ENCODE measurements around the gene C18orf63.

The C18orf63 gene

GRCh38 chr18:74331404-74331803 lies 15.8 kb downstream of the C18orf63 start:
- no peaks in the 10 kb centered on the region for H3K9me3 ChIP-seq (ENCODE audit: control insufficient read depth, low read length)
- H3K4me3 ChIP-seq (ENCODE audit: low read length) = no peak overlapping the region
- peaks cover 28% of the 10 kb centered on the region for H3K4me1 ChIP-seq (ENCODE audit: control insufficient read depth, insufficient read depth, low read length)
- no peak overlapping the region for H3K9ac ChIP-seq (ENCODE audit: low read length)
- H3K27me3 ChIP-seq (replicated peaks; ENCODE audit: control insufficient read depth, insufficient read depth, low read length) = no peaks in the 10 kb centered on the region
- DNase-seq (ENCODE audit: low read depth) = peak; percentile 48
- H3K36me3 ChIP-seq (ENCODE audit: control insufficient read depth, insufficient read depth, low read length, severe bottlenecking) = no peaks in the 10 kb centered on the region

GRCh38 chr18:74333091-74333490 lies 17.5 kb downstream of the C18orf63 start:
- H3K4me3 ChIP-seq (ENCODE audit: low read length) = no peak overlapping the region
- peaks cover 44% of the 10 kb centered on the region for H3K4me1 ChIP-seq (ENCODE audit: control insufficient read depth, insufficient read depth, low read length)
- H3K9ac ChIP-seq (ENCODE audit: low read length) = peak overlapping the region; percentile 40

DNA sequence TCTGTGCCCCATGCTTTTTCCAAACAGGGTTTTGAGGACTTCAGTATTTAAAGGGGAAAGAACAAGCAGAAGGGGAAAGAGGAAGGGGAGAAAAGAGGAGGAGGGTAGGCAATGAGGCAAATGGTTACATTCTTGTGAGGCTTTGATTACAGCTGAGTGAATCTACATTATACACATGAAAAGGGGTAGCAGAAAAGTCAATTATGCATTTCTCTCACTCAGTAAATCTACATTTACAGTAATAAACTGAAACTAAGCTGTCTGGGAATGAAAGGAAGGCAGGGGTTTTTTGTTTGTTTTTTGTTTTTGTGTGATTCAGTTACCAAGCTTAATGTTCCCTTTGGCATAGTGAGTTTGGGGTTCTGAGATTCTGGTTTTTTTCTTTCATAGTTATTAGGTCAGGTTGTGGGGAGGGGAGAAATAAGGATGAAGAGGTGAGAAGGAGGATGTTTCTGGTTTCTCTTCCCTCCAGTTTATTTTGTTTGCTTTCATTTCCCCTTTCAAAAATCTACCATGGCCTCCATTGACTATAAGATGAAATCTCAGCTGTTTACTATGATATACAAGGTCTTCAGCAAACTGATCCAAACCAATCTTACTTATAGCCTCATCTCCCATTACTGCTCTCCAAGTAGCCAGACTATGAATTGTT lies 18.7 kb downstream of the C18orf63 start:
- Histone ChIP-seq H3K9me3 (ENCODE audit: control insufficient read depth, low read length) (no peaks in the 10 kb centered on the region), H3K4me3 (ENCODE audit: low read length) (no peak overlapping the region), H3K4me1 (ENCODE audit: control insufficient read depth, insufficient read depth, low read length) (peaks cover 50% of the 10 kb centered on the region), H3K9ac (ENCODE audit: low read length) (no peak overlapping the region), H3K36me3 (ENCODE audit: control insufficient read depth, insufficient read depth, low read length, severe bottlenecking) (no peaks in the 10 kb centered on the region), H3K27me3 (replicated peaks; ENCODE audit: control insufficient read depth, insufficient read depth, low read length) (no peaks in the 10 kb centered on the region)
- no peak for DNase-seq (ENCODE audit: low read depth)

More at GRCh38 chr18:74333091-74333490, 17.5 kb downstream of the C18orf63 start:
- Histone ChIP-seq H3K9me3 (ENCODE audit: control insufficient read depth, low read length) (no peaks in the 10 kb centered on the region), H3K27me3 (replicated peaks; ENCODE audit: control insufficient read depth, insufficient read depth, low read length) (no peaks in the 10 kb centered on the region), H3K36me3 (ENCODE audit: control insufficient read depth, insufficient read depth, low read length, severe bottlenecking) (no peaks in the 10 kb centered on the region)
- no peak for DNase-seq (ENCODE audit: low read depth)

GRCh38 chr18:74336656-74337055 lies 21.0 kb downstream of the C18orf63 start:
- no peaks in the 10 kb centered on the region for H3K36me3 ChIP-seq (ENCODE audit: control insufficient read depth, insufficient read depth, low read length, severe bottlenecking)
- H3K9me3 ChIP-seq (ENCODE audit: control insufficient read depth, low read length) = no peaks in the 10 kb centered on the region
- H3K4me1 ChIP-seq (ENCODE audit: control insufficient read depth, insufficient read depth, low read length) = peaks cover 50% of the 10 kb centered on the region
- H3K27me3 ChIP-seq (replicated peaks; ENCODE audit: control insufficient read depth, insufficient read depth, low read length) = no peaks in the 10 kb centered on the region
- no peak overlapping the region for H3K4me3 ChIP-seq (ENCODE audit: low read length)
- H3K9ac ChIP-seq (ENCODE audit: low read length) = no peak overlapping the region
- DNase-seq (ENCODE audit: low read depth) = no peak

- no peak overlapping the region for H3K9ac ChIP-seq (ENCODE audit: low read length)
- H3K36me3 ChIP-seq (ENCODE audit: control insufficient read depth, insufficient read depth, low read length, severe bottlenecking) = no peaks in the 10 kb centered on the region
- H3K9me3 ChIP-seq (ENCODE audit: control insufficient read depth, low read length) = no peaks in the 10 kb centered on the region
- H3K4me3 ChIP-seq (ENCODE audit: low read length) = no peak overlapping the region
- no peak for DNase-seq (ENCODE audit: low read depth)
- no peaks in the 10 kb centered on the region for H3K27me3 ChIP-seq (replicated peaks; ENCODE audit: control insufficient read depth, insufficient read depth, low read length)
- H3K4me1 ChIP-seq (ENCODE audit: control insufficient read depth, insufficient read depth, low read length) = peaks cover 50% of the 10 kb centered on the region
Observed at GRCh38 chr18:74337155-74337911, 21.7 kb downstream of the C18orf63 start.

- no peak for DNase-seq (ENCODE audit: low read depth)
- Histone ChIP-seq H3K9ac (ENCODE audit: low read length) (no peak overlapping the region), H3K27me3 (replicated peaks; ENCODE audit: control insufficient read depth, insufficient read depth, low read length) (no peaks in the 10 kb centered on the region), H3K36me3 (ENCODE audit: control insufficient read depth, insufficient read depth, low read length, severe bottlenecking) (no peaks in the 10 kb centered on the region), H3K9me3 (ENCODE audit: control insufficient read depth, low read length) (no peaks in the 10 kb centered on the region), H3K4me3 (ENCODE audit: low read length) (no peak overlapping the region), H3K4me1 (ENCODE audit: control insufficient read depth, insufficient read depth, low read length) (peaks cover 47% of the 10 kb centered on the region)
Observed at GRCh38 chr18:74337912-74338309, 22.3 kb downstream of the C18orf63 start.

DNA sequence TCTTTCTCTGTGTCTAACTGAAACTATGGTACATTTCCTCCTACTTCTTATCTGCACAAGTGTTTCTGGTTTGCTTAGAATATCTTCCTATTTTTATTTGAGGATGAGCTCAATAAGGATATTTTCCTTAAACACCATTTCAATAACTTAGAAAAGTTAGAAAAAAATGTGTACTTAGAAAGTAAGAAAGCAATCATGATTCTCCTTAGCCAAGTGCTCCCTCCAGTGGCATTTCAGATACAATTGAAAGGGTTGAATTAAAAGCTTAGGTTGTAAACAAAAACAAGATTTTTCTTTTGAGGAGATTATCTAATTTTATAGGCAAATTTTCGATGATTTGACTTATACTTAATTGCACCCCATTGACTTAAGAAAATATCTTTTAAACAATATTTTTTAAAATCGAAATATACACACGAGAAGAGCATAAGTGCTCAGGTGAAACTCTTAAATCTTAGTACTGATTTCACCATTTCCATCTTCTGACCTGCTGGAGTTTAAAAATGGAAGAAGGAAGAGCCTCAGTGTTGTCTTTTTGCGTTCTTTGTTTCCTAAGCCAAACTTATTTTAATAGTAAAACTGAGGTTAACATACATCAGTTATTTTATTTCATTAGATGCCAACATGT lies 26.9 kb downstream of the C18orf63 start:
- H3K27me3 ChIP-seq (replicated peaks; ENCODE audit: control insufficient read depth, insufficient read depth, low read length) = no peaks in the 10 kb centered on the region
- H3K4me3 ChIP-seq (ENCODE audit: low read length) = no peak overlapping the region
- H3K4me1 ChIP-seq (ENCODE audit: control insufficient read depth, insufficient read depth, low read length) = peaks cover 12% of the 10 kb centered on the region
- H3K9me3 ChIP-seq (ENCODE audit: control insufficient read depth, low read length) = no peaks in the 10 kb centered on the region
- no peaks in the 10 kb centered on the region for H3K36me3 ChIP-seq (ENCODE audit: control insufficient read depth, insufficient read depth, low read length, severe bottlenecking)
- no peak overlapping the region for H3K9ac ChIP-seq (ENCODE audit: low read length)
- peak; percentile 87 for DNase-seq (ENCODE audit: low read depth)

- H3K4me3 ChIP-seq (ENCODE audit: low read length) = no peak overlapping the region
Observed at GRCh38 chr18:74346206-74346605, 30.6 kb downstream of the C18orf63 start.

GRCh38 chr18:74348581-74348980 lies 32.9 kb downstream of the C18orf63 start:
- H3K4me1 ChIP-seq (ENCODE audit: control insufficient read depth, insufficient read depth, low read length) = no peaks in the 10 kb centered on the region
- no peak for DNase-seq (ENCODE audit: low read depth)
- no peaks in the 10 kb centered on the region for H3K36me3 ChIP-seq (ENCODE audit: control insufficient read depth, insufficient read depth, low read length, severe bottlenecking)
- no peak overlapping the region for H3K9ac ChIP-seq (ENCODE audit: low read length)
- no peaks in the 10 kb centered on the region for H3K9me3 ChIP-seq (ENCODE audit: control insufficient read depth, low read length)
- no peaks in the 10 kb centered on the region for H3K27me3 ChIP-seq (replicated peaks; ENCODE audit: control insufficient read depth, insufficient read depth, low read length)
- H3K4me3 ChIP-seq (ENCODE audit: low read length) = no peak overlapping the region

More at GRCh38 chr18:74346206-74346605, 30.6 kb downstream of the C18orf63 start:
- Histone ChIP-seq H3K9ac (ENCODE audit: low read length) (no peak overlapping the region), H3K9me3 (ENCODE audit: control insufficient read depth, low read length) (no peaks in the 10 kb centered on the region), H3K4me1 (ENCODE audit: control insufficient read depth, insufficient read depth, low read length) (no peaks in the 10 kb centered on the region), H3K36me3 (ENCODE audit: control insufficient read depth, insufficient read depth, low read length, severe bottlenecking) (no peaks in the 10 kb centered on the region), H3K27me3 (replicated peaks; ENCODE audit: control insufficient read depth, insufficient read depth, low read length) (no peaks in the 10 kb centered on the region)
- no peak for DNase-seq (ENCODE audit: low read depth)

DNA sequence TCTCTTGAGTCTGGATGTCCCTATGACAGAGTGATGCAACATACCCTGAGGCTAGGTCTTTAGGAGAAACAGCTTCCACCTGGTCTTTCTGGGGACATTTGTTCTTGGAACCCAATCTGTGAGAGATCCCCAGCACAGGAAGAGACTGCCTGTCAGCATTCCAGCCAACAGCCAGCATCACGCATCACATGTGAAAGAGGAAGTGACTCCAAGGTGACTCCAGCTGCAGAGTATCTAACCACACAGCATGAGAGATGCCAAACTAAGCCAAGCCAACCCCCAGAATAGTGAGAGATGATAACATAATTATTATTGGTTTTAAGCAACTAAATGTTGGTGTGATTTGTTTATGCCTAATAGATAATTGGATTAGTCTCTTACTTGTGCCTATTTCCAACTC lies 35.7 kb downstream of the C18orf63 start:
- no peak overlapping the region for H3K4me3 ChIP-seq (ENCODE audit: low read length)
- no peak overlapping the region for H3K9ac ChIP-seq (ENCODE audit: low read length)
- DNase-seq (ENCODE audit: low read depth) = no peak
- H3K9me3 ChIP-seq (ENCODE audit: control insufficient read depth, low read length) = no peaks in the 10 kb centered on the region
- no peaks in the 10 kb centered on the region for H3K27me3 ChIP-seq (replicated peaks; ENCODE audit: control insufficient read depth, insufficient read depth, low read length)
- no peaks in the 10 kb centered on the region for H3K4me1 ChIP-seq (ENCODE audit: control insufficient read depth, insufficient read depth, low read length)
- no peaks in the 10 kb centered on the region for H3K36me3 ChIP-seq (ENCODE audit: control insufficient read depth, insufficient read depth, low read length, severe bottlenecking)

DNA sequence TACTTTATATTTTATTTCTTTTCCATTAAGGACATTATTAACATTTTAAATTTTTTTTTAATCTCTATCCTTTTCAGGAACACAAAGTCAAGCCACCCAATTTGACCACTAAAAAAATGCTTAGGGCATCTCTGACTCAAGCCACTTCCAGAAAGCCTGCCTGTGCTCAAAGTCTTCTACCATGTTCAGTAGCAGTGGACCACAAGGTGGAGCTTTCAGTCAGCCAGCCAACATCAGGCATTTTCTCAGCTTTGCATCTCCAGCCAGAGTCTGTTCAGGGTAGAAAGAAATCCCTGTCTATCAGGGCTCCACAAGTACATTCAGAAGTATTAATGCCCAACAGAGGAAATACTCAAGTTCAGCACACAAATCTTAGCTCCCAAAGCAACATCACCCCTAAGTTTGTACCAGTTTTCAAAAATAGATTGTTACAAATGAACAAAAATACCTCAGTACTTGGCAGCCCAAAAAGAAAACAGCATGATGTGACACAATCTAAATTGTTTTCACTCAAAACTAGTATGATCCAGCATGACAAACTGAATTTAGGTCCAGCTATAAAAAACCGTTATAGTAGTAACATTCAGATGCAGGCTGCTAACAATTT lies 37.6 kb downstream of the C18orf63 start:
- H3K9me3 ChIP-seq (ENCODE audit: control insufficient read depth, low read length) = no peaks in the 10 kb centered on the region
- no peaks in the 10 kb centered on the region for H3K4me1 ChIP-seq (ENCODE audit: control insufficient read depth, insufficient read depth, low read length)
- no peaks in the 10 kb centered on the region for H3K36me3 ChIP-seq (ENCODE audit: control insufficient read depth, insufficient read depth, low read length, severe bottlenecking)
- H3K27me3 ChIP-seq (replicated peaks; ENCODE audit: control insufficient read depth, insufficient read depth, low read length) = no peaks in the 10 kb centered on the region
- H3K4me3 ChIP-seq (ENCODE audit: low read length) = no peak overlapping the region
- DNase-seq (ENCODE audit: low read depth) = peak; percentile 83
- H3K9ac ChIP-seq (ENCODE audit: low read length) = no peak overlapping the region
